HT-29 (cell line): ENCODE results near the gene INHBA. TPM values are rescaled to one million over a fixed set of nuclear protein-coding genes. Genes with fewer than 3 reads are reported as not detected.
A peak's percentile ranks its signal among the peaks of the same experiment; 100 is the strongest.

Experiments used
- DNase-seq: peaks from one replicate; pipeline ENCODE4 v3.0.0-alpha.2; 2015; ENCODE audit warnings: low spot score
- total RNA-seq: library from RNA; depleted of rRNA; stranded (reverse); fragments of >200 nt; shearing (Covaris generic); gene quantifications from 2 replicates; pipeline ENCODE4 v1.2.3, GENCODE V29; 2014

INHBA gene
- total RNA-seq, 1 experiment from 2014 or later: not detected

- peak; percentile 50 for DNase-seq
These were observed 8.6 kb upstream of the INHBA start for GRCh38 chr7:41711283-41712064.

DNA sequence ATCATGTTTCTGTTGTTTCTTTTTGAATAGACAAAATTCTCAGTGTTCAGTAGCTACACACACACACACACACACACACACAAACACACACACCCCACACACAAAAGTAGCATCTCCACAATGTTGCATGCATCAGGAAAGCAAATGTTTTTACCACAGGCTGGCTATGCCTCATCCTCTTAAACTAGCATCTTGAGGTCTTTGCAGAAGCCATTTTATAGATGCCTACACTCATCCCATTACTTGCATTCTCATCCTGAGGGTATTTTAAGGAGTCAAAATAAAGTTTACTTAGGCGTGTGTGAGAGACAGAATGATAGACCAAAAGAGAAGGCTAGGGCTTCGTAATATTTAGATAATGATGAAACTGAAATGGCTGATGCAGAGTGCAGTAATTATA is 7.9 kb upstream of the INHBA start:
- DNase-seq: no peak

- DNase-seq: no peak
These were observed 6.7 kb upstream of the INHBA start for GRCh38 chr7:41709621-41710020.

DNA sequence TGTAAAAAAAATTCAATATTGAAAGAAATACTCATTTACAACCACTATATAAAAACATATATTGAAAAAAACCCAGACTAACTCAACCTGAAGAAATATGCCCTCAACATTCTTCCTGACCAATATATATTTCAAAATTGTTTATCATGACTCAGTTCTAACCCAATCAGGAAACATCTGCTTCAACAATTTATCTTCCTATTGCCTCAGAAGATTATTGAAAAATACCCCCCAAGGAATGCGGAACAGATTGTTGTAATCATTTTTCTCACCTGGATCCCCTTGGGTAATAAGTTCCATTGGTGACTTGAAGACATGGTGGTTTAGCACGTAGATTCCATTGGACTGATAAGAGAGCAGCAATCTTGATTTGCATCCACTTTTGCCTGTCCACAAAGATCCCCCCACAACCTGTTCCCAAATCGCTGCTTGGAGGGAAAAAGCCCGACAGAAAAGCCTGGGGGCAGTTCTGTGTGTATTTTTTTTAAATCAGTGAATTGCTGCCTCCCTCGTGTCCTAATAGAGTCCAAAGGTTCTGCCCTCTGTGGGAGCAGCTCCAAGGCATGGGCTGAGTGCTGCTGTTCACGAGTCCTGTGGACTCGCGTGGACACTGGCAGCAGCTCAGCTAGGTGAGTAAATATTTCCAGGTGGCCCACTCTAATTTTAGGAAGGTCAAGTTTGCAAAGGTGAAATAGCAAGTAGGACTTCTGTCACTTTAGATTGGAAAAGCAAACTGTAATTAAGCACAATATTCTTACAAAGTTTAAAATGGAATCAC is 5.9 kb upstream of the INHBA start:
- no peak for DNase-seq

DNA sequence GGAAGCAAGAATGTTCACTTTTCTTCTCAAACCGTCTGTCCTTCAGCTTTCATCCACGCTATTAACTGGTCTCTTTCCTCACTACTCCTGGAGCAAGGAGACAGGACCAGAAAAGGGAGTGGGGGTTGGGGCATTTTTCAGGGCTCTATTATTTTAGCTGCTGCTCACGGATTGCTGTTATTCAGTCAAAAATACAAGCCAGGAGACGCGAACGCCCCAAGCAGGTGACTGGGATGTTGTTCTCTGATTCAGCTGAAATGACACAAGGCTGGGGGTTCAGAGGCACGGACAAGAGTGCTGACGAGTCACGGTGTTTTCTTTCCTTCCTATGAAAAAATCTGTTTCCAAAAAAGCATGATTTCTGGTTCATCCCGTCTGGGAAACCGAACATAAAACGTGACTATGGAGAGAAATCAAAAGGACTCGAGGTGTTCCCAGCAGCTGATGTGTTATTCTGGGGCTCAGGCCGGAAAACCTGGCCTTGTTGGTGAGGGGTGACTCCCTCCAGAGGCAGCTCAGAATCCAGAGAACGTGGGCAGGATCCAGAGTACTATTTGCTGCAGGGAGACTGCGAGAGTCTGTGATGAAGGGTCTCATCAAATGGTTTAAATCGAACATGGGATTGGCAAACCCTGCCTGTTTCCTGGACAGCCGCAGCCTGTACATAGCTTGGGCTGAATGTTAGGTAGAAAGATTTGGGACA is 3.5 kb upstream of the INHBA start:
- DNase-seq: no peak

- peak; percentile 85 for DNase-seq
These were observed 2.4 kb upstream of the INHBA start for GRCh38 chr7:41705109-41705901.

- DNase-seq: no peak
These were observed 1.6 kb downstream of the INHBA start for GRCh38 chr7:41701068-41701941.

- DNase-seq: no peak
These were observed 2.8 kb downstream of the INHBA start for GRCh38 chr7:41700044-41700471.

DNA sequence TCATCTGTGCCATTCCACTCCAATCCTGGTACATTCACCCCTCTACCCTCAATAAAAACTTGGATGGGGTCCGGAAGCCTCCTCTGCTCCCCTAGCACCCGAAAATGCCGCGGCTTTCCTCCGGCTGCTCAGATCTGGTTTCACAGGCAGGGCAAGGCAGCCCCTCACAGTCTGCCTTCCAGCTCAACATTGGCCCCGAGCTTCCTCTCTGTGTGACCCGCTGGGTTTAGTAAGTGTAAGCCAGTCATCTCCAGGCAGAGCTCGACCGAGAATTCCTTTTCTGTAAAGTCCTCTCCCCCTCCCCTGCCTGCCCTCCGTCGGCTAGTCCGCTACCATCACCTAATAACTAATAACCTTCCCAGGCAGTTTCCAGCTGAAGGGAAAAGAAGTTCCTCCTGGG is 3.4 kb downstream of the INHBA start:
- DNase-seq: no peak

DNA sequence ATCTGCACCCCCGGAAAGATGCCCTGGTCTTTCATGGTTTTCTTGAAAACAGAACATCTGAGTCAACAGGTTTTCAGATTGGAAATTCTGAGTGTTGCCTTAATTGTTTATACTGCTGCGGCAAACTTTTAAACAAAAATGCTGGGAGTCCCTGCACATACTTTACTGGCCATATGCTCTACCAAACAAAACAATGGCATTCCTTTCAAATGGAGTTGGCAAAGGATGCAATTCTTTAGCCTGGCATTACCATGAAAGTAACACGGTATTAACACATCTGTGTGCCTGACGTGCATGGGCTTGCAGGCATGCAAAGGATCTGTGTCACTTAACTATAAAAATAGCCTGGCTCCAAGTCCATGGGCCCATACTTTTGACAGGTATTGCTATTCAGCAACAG is 4.2 kb downstream of the INHBA start:
- DNase-seq: no peak

- DNase-seq: no peak
These were observed 4.8 kb downstream of the INHBA start for GRCh38 chr7:41698114-41698513.

GRCh38 chr7:41696323-41696916 is 6.5 kb downstream of the INHBA start:
- DNase-seq: peak; percentile 90

DNA sequence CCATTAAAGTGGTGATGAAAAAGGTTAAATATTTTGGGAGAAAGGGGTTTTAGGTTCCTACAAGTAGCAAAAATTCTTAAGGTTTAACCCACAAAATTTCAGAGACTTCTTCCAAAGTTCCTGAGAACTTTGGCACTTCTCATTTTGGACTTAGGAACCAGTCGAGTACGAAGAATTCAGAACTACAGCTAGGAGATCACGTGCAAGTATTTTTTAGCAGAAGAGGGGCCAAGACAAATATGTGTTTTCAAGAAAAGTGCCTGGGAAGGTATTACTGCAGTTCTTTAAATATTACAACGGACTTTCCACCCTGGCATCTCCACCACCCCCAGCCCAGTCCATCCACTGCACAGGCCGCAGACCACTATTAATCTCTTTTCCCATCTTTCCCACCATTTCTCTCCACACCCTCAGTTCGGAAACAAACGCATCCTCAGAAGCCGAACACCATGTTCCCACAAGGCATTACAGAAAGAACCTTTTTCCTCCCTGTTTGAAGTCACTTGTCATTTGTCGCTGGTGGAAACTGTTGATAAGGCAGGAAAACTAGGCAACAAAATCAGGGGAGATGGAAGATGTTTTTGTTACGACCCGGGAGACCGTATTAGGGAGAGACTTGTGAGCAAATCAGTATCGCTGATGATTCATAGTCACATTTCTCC is 7.1 kb downstream of the INHBA start:
- DNase-seq: no peak

- DNase-seq: no peak
These were observed 8.4 kb downstream of the INHBA start for GRCh38 chr7:41694495-41694894.

DNA sequence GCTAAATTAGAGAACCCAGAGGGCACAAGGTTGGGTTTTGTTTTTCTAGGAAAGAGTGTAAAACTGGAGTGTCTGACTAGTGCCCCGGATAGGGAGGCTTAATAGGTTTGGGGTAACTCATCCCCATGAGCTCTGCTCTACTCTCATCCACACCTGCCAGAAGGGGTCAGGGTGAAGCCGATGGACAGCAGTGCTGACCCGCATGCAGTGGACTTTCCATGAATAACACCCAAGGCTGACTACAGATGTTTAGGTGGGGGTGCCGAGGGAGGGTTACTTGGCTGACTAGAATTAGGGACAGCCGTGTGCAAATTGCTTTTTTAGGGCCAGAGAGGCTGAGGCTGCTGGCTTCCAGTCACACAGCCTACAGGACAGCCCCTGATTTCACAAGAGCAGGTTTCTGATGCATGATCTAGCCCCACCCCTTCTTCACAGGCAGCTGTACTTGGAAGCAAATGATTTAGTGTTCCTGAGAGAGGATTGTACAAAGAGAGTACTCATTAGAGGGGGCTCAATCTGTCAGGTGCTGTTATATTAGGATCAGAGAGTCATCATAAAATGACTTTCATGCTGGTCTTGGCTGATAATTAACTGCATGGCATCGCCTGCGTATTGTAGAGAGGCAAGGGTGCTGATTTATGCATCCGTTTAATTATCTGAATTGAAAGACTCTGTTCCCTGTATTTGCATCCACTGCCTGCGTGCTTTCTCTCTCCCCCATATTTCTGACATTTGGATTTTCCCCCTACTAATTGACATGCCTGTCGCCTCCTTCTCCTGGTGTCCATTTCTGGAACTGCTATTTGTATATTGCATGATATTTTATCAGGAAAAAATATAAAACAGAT is 9.5 kb downstream of the INHBA start:
- peak; percentile 23 for DNase-seq

DNA sequence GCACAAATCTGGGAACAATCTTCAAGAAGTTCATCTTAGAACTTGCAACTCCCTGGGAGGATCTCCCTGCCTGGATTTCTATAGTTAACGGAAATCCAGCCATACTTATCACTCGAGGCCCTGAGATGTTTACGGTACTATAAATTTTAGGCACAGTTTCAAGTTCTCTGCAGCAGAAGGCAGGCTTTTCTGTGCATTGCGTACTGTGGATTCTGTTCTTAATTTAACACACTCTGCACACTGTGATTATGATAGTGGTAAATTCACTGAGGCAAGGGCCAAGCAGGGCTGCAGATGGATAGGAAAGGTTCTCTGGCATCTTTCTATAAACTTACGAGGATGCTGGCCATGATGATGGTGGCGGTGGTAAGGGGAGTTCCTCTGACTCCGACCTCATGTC is 10.6 kb downstream of the INHBA start:
- DNase-seq: no peak

- no peak for DNase-seq
These were observed 11.4 kb downstream of the INHBA start for GRCh38 chr7:41691286-41692190.

DNA sequence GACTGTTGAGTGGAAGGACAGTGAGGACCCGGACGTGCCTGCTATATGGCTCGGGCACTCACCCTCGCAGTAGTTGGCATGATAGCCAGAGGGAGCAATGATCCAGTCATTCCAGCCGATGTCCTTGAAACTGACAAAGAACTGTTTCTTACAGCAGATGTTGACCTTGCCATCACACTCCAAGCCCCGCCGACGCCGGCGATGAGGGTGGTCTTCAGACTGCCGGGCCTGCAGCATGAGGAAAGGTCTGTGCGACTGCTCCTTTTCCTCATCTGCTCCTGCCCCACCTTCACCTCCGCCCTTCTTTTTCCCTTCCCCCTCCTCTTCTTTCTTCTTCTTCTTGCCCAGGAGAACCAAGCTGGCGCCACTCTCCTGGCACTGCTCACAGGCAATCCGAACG is 13.1 kb downstream of the INHBA start:
- DNase-seq: no peak
